ENCODE results near the gene CACNA2D3.
"Not testable (repeated sequence)": the region's sequence is repeated elsewhere in the genome, so short reads cannot be mapped to it uniquely, and the experiment has no call there.

CACNA2D3 gene

DNA sequence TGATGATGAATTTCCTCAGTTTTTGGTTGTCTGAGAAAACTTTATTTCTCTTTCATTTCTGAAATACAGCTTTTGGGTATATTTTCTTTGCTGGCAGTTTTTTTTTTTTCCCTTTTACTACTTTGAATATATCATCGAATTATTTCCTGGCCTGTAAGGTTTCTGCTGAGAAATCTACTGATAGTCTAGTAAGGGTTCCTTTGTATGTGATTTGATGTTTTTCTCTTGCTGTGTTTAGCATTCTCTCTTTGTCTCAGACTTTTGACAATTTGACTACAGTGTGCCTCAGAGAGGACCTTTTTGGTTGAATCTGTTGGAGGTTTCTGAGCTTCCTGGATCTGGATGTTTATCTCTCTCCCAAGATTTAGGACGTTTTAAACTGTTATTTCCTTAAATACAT lies 336.0 kb downstream of the CACNA2D3 start:
- H3K9ac ChIP-seq (ENCODE audit: low read depth, low read length) = no peak overlapping the region

GRCh38 chr3:54464554-54464953 lies 342.2 kb downstream of the CACNA2D3 start:
- H3K27me3 ChIP-seq (ENCODE audit: control insufficient read depth, insufficient read depth, low read length); H3K9ac ChIP-seq (ENCODE audit: low read depth, low read length); H3K36me3 ChIP-seq (ENCODE audit: control insufficient read depth, insufficient read depth, low read length); H3K27ac ChIP-seq (ENCODE audit: low read depth, low read length); H3K4me3 ChIP-seq (ENCODE audit: low read depth, low read length); H3K4me1 ChIP-seq (ENCODE audit: control insufficient read depth, insufficient read depth, low read length): not testable (repeated sequence)
- peaks cover 23% of the 10 kb centered on the region for H3K9me3 ChIP-seq (ENCODE audit: control insufficient read depth, insufficient read depth, low read length)

More for the DNA sequence above, 336.0 kb downstream of the CACNA2D3 start:
- Histone ChIP-seq H3K27me3 (ENCODE audit: control insufficient read depth, insufficient read depth, low read length) (no peaks in the 10 kb centered on the region), H3K9me3 (ENCODE audit: control insufficient read depth, insufficient read depth, low read length) (peaks cover 7% of the 10 kb centered on the region), H3K4me1 (ENCODE audit: control insufficient read depth, insufficient read depth, low read length) (no peaks in the 10 kb centered on the region), H3K27ac (ENCODE audit: low read depth, low read length) (no peak overlapping the region), H3K4me3 (ENCODE audit: low read depth, low read length) (no peak overlapping the region), H3K36me3 (ENCODE audit: control insufficient read depth, insufficient read depth, low read length) (no peaks in the 10 kb centered on the region)

GRCh38 chr3:54476891-54477290 lies 354.5 kb downstream of the CACNA2D3 start:
- Histone ChIP-seq H3K4me1 (ENCODE audit: control insufficient read depth, insufficient read depth, low read length) (no peaks in the 10 kb centered on the region), H3K27me3 (ENCODE audit: control insufficient read depth, insufficient read depth, low read length) (no peaks in the 10 kb centered on the region), H3K9ac (ENCODE audit: low read depth, low read length) (no peak overlapping the region), H3K27ac (ENCODE audit: low read depth, low read length) (no peak overlapping the region), H3K36me3 (ENCODE audit: control insufficient read depth, insufficient read depth, low read length) (no peaks in the 10 kb centered on the region), H3K4me3 (ENCODE audit: low read depth, low read length) (no peak overlapping the region), H3K9me3 (ENCODE audit: control insufficient read depth, insufficient read depth, low read length) (no peaks in the 10 kb centered on the region)

GRCh38 chr3:54481606-54482365 lies 359.4 kb downstream of the CACNA2D3 start:
- Histone ChIP-seq H3K27me3 (ENCODE audit: control insufficient read depth, insufficient read depth, low read length) (no peaks in the 10 kb centered on the region), H3K9me3 (ENCODE audit: control insufficient read depth, insufficient read depth, low read length) (no peaks in the 10 kb centered on the region), H3K9ac (ENCODE audit: low read depth, low read length) (no peak overlapping the region), H3K36me3 (ENCODE audit: control insufficient read depth, insufficient read depth, low read length) (no peaks in the 10 kb centered on the region), H3K27ac (ENCODE audit: low read depth, low read length) (no peak overlapping the region), H3K4me1 (ENCODE audit: control insufficient read depth, insufficient read depth, low read length) (no peaks in the 10 kb centered on the region), H3K4me3 (ENCODE audit: low read depth, low read length) (no peak overlapping the region)

DNA sequence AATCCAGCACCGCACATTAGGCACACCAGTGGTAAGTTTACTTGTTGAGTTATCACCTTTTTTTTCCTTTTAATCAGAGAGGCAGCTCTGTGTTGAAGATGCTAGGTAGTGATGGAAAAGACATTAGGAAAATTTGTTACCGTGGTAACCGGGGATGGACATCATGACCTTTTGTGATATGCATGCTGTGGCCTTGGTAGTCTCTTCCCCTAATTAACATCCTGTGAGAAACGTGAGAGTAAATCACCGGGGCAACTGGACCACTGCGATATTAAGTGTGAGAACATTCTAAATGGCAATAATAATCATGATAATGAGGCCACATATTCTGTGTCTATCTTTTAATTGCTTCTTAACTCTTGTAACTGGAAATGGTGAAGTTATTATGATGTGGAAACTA lies 362.0 kb downstream of the CACNA2D3 start:
- no peaks in the 10 kb centered on the region for H3K9me3 ChIP-seq (ENCODE audit: control insufficient read depth, insufficient read depth, low read length)
- no peak overlapping the region for H3K9ac ChIP-seq (ENCODE audit: low read depth, low read length)
- H3K4me3 ChIP-seq (ENCODE audit: low read depth, low read length) = no peak overlapping the region
- no peaks in the 10 kb centered on the region for H3K27me3 ChIP-seq (ENCODE audit: control insufficient read depth, insufficient read depth, low read length)
- no peak overlapping the region for H3K27ac ChIP-seq (ENCODE audit: low read depth, low read length)
- H3K4me1 ChIP-seq (ENCODE audit: control insufficient read depth, insufficient read depth, low read length) = no peaks in the 10 kb centered on the region
- H3K36me3 ChIP-seq (ENCODE audit: control insufficient read depth, insufficient read depth, low read length) = no peaks in the 10 kb centered on the region

- H3K4me1 ChIP-seq (ENCODE audit: control insufficient read depth, insufficient read depth, low read length) = no peaks in the 10 kb centered on the region
- no peak overlapping the region for H3K27ac ChIP-seq (ENCODE audit: low read depth, low read length)
- no peaks in the 10 kb centered on the region for H3K9me3 ChIP-seq (ENCODE audit: control insufficient read depth, insufficient read depth, low read length)
- H3K27me3 ChIP-seq (ENCODE audit: control insufficient read depth, insufficient read depth, low read length) = no peaks in the 10 kb centered on the region
- H3K4me3 ChIP-seq (ENCODE audit: low read depth, low read length) = no peak overlapping the region
- H3K9ac ChIP-seq (ENCODE audit: low read depth, low read length) = no peak overlapping the region
- no peaks in the 10 kb centered on the region for H3K36me3 ChIP-seq (ENCODE audit: control insufficient read depth, insufficient read depth, low read length)
Observed at GRCh38 chr3:54486317-54486716, 364.0 kb downstream of the CACNA2D3 start.

DNA sequence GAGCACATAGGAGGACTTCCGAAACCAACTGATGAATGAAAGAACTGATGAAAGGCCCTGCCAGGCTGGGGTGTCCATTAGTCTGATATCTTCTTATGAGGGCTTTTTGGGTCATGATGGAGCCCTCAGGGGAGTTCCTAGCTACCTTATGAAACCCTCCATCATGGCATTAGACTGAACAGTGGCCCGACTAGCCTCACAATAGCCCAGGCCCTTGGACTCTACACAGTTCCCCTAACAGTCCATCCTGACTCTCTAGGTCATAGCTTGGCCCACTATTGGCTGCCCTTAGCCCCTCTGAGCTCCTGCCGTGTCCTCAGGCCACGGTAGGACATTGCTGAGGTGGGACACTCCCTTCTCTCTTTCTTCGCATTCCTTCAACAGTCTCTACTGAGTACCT lies 365.9 kb downstream of the CACNA2D3 start:
- Histone ChIP-seq H3K4me1 (ENCODE audit: control insufficient read depth, insufficient read depth, low read length) (no peaks in the 10 kb centered on the region), H3K27me3 (ENCODE audit: control insufficient read depth, insufficient read depth, low read length) (no peaks in the 10 kb centered on the region), H3K9ac (ENCODE audit: low read depth, low read length) (no peak overlapping the region), H3K36me3 (ENCODE audit: control insufficient read depth, insufficient read depth, low read length) (no peaks in the 10 kb centered on the region), H3K9me3 (ENCODE audit: control insufficient read depth, insufficient read depth, low read length) (no peaks in the 10 kb centered on the region), H3K27ac (ENCODE audit: low read depth, low read length) (no peak overlapping the region), H3K4me3 (ENCODE audit: low read depth, low read length) (no peak overlapping the region)

- H3K27me3 ChIP-seq (ENCODE audit: control insufficient read depth, insufficient read depth, low read length) = no peaks in the 10 kb centered on the region
- no peaks in the 10 kb centered on the region for H3K4me1 ChIP-seq (ENCODE audit: control insufficient read depth, insufficient read depth, low read length)
- no peak overlapping the region for H3K27ac ChIP-seq (ENCODE audit: low read depth, low read length)
- no peak overlapping the region for H3K9ac ChIP-seq (ENCODE audit: low read depth, low read length)
- H3K36me3 ChIP-seq (ENCODE audit: control insufficient read depth, insufficient read depth, low read length) = no peaks in the 10 kb centered on the region
- H3K9me3 ChIP-seq (ENCODE audit: control insufficient read depth, insufficient read depth, low read length) = no peaks in the 10 kb centered on the region
- no peak overlapping the region for H3K4me3 ChIP-seq (ENCODE audit: low read depth, low read length)
Observed at GRCh38 chr3:54494209-54494608, 371.9 kb downstream of the CACNA2D3 start.

DNA sequence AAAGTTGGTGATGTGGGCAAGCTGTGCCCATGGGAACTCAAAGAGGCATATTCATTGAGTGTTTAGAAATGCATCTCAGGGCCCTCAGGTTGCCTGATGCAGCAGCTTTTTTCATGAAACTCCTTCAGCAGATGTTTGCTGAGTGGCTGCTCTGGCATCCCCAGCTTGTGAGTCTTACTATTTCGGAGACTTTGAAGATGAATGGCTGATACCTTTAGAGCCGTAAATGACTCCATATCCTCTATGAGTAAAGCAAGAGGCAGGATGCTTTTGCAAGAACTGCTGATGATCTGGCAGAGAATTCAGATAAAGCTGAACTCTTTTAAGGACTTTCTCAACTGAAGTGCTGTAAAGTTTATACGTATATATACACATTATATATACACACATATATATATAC lies 384.3 kb downstream of the CACNA2D3 start:
- no peaks in the 10 kb centered on the region for H3K36me3 ChIP-seq (ENCODE audit: control insufficient read depth, insufficient read depth, low read length)
- no peak overlapping the region for H3K27ac ChIP-seq (ENCODE audit: low read depth, low read length)
- no peaks in the 10 kb centered on the region for H3K27me3 ChIP-seq (ENCODE audit: control insufficient read depth, insufficient read depth, low read length)
- H3K4me1 ChIP-seq (ENCODE audit: control insufficient read depth, insufficient read depth, low read length) = peaks cover 7% of the 10 kb centered on the region; the same call in 1 of the 2 replicates
- no peak overlapping the region for H3K4me3 ChIP-seq (ENCODE audit: low read depth, low read length)
- no peak overlapping the region for H3K9ac ChIP-seq (ENCODE audit: low read depth, low read length)
- H3K9me3 ChIP-seq (ENCODE audit: control insufficient read depth, insufficient read depth, low read length) = no peaks in the 10 kb centered on the region

DNA sequence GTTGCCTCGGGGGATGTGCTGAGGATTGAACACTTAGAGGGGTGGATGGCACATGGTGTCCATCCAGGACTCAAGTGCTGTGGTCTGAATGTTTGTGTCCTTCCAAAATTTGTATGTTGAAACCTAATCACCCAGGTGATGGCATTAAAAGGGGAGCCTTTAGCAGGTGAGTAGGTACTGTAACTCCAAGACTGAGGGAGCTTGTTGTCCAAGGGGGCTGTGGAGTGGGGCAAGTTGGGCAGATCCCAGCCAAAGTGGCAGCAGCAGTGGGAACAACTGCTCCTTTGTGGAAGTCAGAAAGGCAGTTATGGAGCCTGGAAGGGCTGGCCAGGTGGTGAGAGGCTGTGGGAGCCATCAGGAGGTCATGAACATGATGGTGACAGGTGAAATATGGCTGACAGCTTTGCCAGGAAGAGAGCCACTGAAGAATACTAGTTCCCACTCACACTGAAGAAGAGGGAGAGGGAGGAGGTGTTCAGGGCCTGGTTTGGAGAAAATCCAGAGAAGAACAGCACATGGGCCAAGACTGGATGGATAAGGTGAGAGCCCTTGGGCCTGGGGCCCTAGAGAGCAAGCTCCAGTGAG lies 385.6 kb downstream of the CACNA2D3 start:
- no peaks in the 10 kb centered on the region for H3K9me3 ChIP-seq (ENCODE audit: control insufficient read depth, insufficient read depth, low read length)
- H3K27ac ChIP-seq (ENCODE audit: low read depth, low read length) = no peak overlapping the region
- no peak overlapping the region for H3K9ac ChIP-seq (ENCODE audit: low read depth, low read length)
- peaks cover 7% of the 10 kb centered on the region; the same call in 1 of the 2 replicates for H3K4me1 ChIP-seq (ENCODE audit: control insufficient read depth, insufficient read depth, low read length)
- no peak overlapping the region for H3K4me3 ChIP-seq (ENCODE audit: low read depth, low read length)
- H3K27me3 ChIP-seq (ENCODE audit: control insufficient read depth, insufficient read depth, low read length) = no peaks in the 10 kb centered on the region
- no peaks in the 10 kb centered on the region for H3K36me3 ChIP-seq (ENCODE audit: control insufficient read depth, insufficient read depth, low read length)

GRCh38 chr3:54510506-54510905 lies 388.2 kb downstream of the CACNA2D3 start:
- no peak overlapping the region for H3K27ac ChIP-seq (ENCODE audit: low read depth, low read length)
- H3K27me3 ChIP-seq (ENCODE audit: control insufficient read depth, insufficient read depth, low read length) = no peaks in the 10 kb centered on the region
- H3K4me1 ChIP-seq (ENCODE audit: control insufficient read depth, insufficient read depth, low read length) = no peaks in the 10 kb centered on the region
- H3K9ac ChIP-seq (ENCODE audit: low read depth, low read length) = no peak overlapping the region
- no peaks in the 10 kb centered on the region for H3K36me3 ChIP-seq (ENCODE audit: control insufficient read depth, insufficient read depth, low read length)
- no peaks in the 10 kb centered on the region for H3K9me3 ChIP-seq (ENCODE audit: control insufficient read depth, insufficient read depth, low read length)
- no peak overlapping the region for H3K4me3 ChIP-seq (ENCODE audit: low read depth, low read length)
